ENCODE data around the gene PNLDC1.

Gene PNLDC1

GRCh38 chr6:159762681-159763293 lies 37.3 kb upstream of the PNLDC1 start:
- Mint-ChIP-seq H3K9me3 (no peaks in the 10 kb centered on the region), H3K27me3 (ENCODE audit: low read depth) (no peaks in the 10 kb centered on the region), H3K36me3 (ENCODE audit: low read depth) (peaks cover 59% of the 10 kb centered on the region), H3K4me3 (peak overlapping the region; percentile 95), H3K4me1 (ENCODE audit: low read depth) (peaks cover 52% of the 10 kb centered on the region), H3K27ac (peak overlapping the region; percentile 98)
- peak; percentile 24 for DNase-seq (ENCODE audit: low spot score)

- Mint-ChIP-seq H3K9me3 (no peaks in the 10 kb centered on the region), H3K4me3 (no peak overlapping the region), H3K27me3 (ENCODE audit: low read depth) (no peaks in the 10 kb centered on the region), H3K27ac (no peak overlapping the region), H3K36me3 (ENCODE audit: low read depth) (peaks cover 73% of the 10 kb centered on the region), H3K4me1 (ENCODE audit: low read depth) (peaks cover 36% of the 10 kb centered on the region)
- DNase-seq (ENCODE audit: low spot score): no peak
Measured at GRCh38 chr6:159766906-159767305, 33.2 kb upstream of the PNLDC1 start.

- Mint-ChIP-seq H3K27me3 (ENCODE audit: low read depth) (no peaks in the 10 kb centered on the region), H3K4me3 (no peak overlapping the region), H3K4me1 (ENCODE audit: low read depth) (peaks cover 27% of the 10 kb centered on the region), H3K27ac (no peak overlapping the region), H3K9me3 (no peaks in the 10 kb centered on the region), H3K36me3 (ENCODE audit: low read depth) (peaks cover 74% of the 10 kb centered on the region)
- DNase-seq (ENCODE audit: low spot score): no peak
Measured at GRCh38 chr6:159769470-159769869, 30.6 kb upstream of the PNLDC1 start.

DNA sequence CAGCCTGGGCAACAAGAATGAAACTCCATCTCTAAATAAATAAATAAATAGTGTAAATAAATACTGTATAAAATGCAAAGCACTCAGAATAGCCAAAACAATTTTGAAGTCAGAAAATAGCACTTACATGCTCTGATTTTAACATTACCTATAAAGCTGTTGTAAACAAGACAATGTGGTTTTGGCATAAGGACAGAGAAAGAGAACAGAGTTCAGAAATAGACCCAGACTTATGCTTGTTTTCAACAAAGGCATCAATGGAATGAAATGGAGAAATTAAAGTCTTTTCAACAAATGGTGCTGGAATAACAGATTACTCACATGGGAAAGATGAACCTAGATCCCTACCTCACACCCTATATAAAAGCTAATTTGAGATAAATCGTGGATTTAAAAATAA lies 27.9 kb upstream of the PNLDC1 start:
- Mint-ChIP-seq H3K36me3 (ENCODE audit: low read depth) (peaks cover 72% of the 10 kb centered on the region), H3K27ac (no peak overlapping the region), H3K27me3 (ENCODE audit: low read depth) (no peaks in the 10 kb centered on the region), H3K4me1 (ENCODE audit: low read depth) (peaks cover 11% of the 10 kb centered on the region), H3K9me3 (no peaks in the 10 kb centered on the region), H3K4me3 (no peak overlapping the region)
- no peak for DNase-seq (ENCODE audit: low spot score)

DNA sequence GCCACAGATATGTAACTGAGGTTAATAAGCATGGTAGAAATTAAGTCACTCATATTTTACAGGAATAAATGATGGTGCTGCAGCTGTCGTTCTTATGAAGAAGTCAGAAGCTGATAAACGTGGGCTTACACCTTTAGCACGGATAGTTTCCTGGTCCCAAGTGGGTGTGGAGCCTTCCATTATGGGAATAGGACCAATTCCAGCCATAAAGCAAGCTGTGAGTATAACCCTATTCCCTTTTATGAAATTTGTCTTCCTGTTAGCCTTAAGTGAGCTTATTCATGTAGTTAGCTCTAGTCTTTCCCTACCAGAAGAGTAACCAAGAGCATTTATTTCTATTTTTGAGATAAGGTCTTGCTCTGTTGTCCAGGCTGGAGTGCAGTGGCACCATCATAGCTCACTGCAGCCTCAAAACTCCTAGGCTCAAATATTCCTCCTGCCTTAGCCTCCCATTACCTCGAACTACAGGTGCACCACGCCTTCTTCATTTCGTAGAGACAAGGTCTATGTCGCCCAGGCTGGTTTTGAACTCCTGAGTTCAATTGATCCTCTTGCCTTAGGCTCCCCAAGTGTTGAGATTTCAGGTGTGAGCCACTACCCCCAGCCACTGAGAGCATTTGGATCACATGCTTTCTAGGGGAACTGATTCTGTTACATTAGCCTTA lies 22.7 kb upstream of the PNLDC1 start:
- Mint-ChIP-seq H3K9me3 (no peaks in the 10 kb centered on the region), H3K4me1 (ENCODE audit: low read depth) (peaks cover 12% of the 10 kb centered on the region), H3K36me3 (ENCODE audit: low read depth) (peaks cover 72% of the 10 kb centered on the region), H3K27ac (no peak overlapping the region), H3K27me3 (ENCODE audit: low read depth) (no peaks in the 10 kb centered on the region), H3K4me3 (no peak overlapping the region)
- DNase-seq (ENCODE audit: low spot score): no peak

DNA sequence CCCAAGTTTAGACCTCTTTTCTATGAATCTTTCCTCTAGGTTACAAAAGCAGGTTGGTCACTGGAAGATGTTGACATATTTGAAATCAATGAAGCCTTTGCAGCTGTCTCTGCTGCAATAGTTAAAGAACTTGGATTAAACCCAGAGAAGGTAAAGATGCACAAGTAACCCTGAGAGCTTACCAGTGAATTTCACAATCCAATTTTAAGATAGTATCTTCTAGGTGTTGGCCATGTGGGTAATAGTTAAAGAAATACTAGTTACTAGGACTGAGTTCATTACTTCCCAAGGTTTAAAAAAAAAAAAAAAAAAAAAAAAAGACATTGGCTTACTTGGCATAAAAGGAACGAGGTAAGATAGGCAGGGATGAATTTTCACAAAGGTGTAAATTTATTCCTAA lies 21.9 kb upstream of the PNLDC1 start:
- no peaks in the 10 kb centered on the region for H3K27me3 Mint-ChIP-seq (ENCODE audit: low read depth)
- peaks cover 77% of the 10 kb centered on the region for H3K36me3 Mint-ChIP-seq (ENCODE audit: low read depth)
- H3K27ac Mint-ChIP-seq: no peak overlapping the region
- H3K4me1 Mint-ChIP-seq (ENCODE audit: low read depth): peaks cover 19% of the 10 kb centered on the region
- H3K9me3 Mint-ChIP-seq: no peaks in the 10 kb centered on the region
- H3K4me3 Mint-ChIP-seq: no peak overlapping the region
- no peak for DNase-seq (ENCODE audit: low spot score)

- Mint-ChIP-seq H3K9me3 (no peaks in the 10 kb centered on the region), H3K27ac (peak overlapping the region; percentile 7), H3K4me1 (ENCODE audit: low read depth) (peaks cover 20% of the 10 kb centered on the region), H3K4me3 (no peak overlapping the region), H3K36me3 (ENCODE audit: low read depth) (peaks cover 77% of the 10 kb centered on the region), H3K27me3 (ENCODE audit: low read depth) (no peaks in the 10 kb centered on the region)
- DNase-seq (ENCODE audit: low spot score): no peak
Measured at GRCh38 chr6:159778542-159779103, 21.5 kb upstream of the PNLDC1 start.

- peaks cover 72% of the 10 kb centered on the region for H3K36me3 Mint-ChIP-seq (ENCODE audit: low read depth)
- no peaks in the 10 kb centered on the region for H3K9me3 Mint-ChIP-seq
- peak overlapping the region; percentile 96 for H3K4me3 Mint-ChIP-seq
- peak overlapping the region; percentile 79 for H3K27ac Mint-ChIP-seq
- DNase-seq (ENCODE audit: low spot score): no peak
- H3K4me1 Mint-ChIP-seq (ENCODE audit: low read depth): peaks cover 49% of the 10 kb centered on the region
- H3K27me3 Mint-ChIP-seq (ENCODE audit: low read depth): peaks cover 2% of the 10 kb centered on the region
Measured at GRCh38 chr6:159788276-159788675, 11.8 kb upstream of the PNLDC1 start.

- no peaks in the 10 kb centered on the region for H3K9me3 Mint-ChIP-seq
- H3K36me3 Mint-ChIP-seq (ENCODE audit: low read depth): peaks cover 71% of the 10 kb centered on the region
- H3K27ac Mint-ChIP-seq: peak overlapping the region; percentile 79
- DNase-seq (ENCODE audit: low spot score): peak; percentile 27
- peak overlapping the region; percentile 96 for H3K4me3 Mint-ChIP-seq
- H3K4me1 Mint-ChIP-seq (ENCODE audit: low read depth): peaks cover 48% of the 10 kb centered on the region
- H3K27me3 Mint-ChIP-seq (ENCODE audit: low read depth): peaks cover 2% of the 10 kb centered on the region
Measured at GRCh38 chr6:159788753-159789376, 11.2 kb upstream of the PNLDC1 start.

DNA sequence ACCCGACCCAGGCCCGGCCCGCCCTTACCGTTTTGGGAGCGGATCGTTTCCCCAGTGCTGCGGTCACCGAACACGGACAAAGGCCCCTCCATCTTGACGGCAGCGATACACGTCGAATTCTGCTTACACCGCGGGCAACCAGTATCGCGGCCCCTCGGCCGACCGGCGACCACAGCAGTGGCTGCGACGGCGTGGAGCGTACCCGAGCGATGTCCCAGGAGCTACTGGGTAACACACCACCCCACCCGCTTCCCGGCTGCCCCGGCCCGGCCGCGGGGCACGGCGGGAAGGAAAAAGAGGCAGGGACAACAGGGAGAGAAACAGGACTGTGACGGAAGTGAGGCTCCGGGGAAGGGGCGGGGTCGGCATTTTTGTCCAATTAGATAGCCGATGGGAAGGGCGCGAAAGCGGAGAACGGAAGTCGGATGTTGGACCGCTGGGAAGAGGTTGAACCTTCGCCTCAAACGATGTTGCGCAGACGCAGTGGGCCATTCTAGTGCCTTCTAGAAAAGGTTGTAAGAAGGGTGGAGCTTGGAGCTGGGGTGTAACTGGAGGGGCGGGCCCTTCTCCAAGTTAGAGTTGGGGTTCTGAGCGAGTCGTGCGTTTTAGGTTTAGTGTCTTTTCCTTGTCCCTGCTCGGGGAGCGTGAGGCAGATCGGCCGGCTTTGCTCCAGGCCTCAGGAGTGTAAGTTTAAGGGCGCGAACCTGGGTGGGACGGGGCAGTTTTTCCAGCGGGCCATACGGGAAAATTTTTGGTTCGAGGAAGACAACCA lies 10.5 kb upstream of the PNLDC1 start, which contains the start of gene TCP1:
TSS of gene TCP1 (minus strand) at position 226 of the 772 bp plus-strand sequence. CDS start at position 92, 134 bp downstream.
- H3K4me3 Mint-ChIP-seq: peak within 1 kb of the TSS; percentile 96
- peaks cover 48% of the 10 kb centered on the region for H3K4me1 Mint-ChIP-seq (ENCODE audit: low read depth)
- H3K9me3 Mint-ChIP-seq: no peaks in the 10 kb centered on the region
- peak; percentile 100 for DNase-seq (ENCODE audit: low spot score)
- peaks cover 72% of the 10 kb centered on the region for H3K36me3 Mint-ChIP-seq (ENCODE audit: low read depth)
- peaks cover 2% of the 10 kb centered on the region for H3K27me3 Mint-ChIP-seq (ENCODE audit: low read depth)
- H3K27ac Mint-ChIP-seq: peak within 1 kb of the TSS; percentile 95

DNA sequence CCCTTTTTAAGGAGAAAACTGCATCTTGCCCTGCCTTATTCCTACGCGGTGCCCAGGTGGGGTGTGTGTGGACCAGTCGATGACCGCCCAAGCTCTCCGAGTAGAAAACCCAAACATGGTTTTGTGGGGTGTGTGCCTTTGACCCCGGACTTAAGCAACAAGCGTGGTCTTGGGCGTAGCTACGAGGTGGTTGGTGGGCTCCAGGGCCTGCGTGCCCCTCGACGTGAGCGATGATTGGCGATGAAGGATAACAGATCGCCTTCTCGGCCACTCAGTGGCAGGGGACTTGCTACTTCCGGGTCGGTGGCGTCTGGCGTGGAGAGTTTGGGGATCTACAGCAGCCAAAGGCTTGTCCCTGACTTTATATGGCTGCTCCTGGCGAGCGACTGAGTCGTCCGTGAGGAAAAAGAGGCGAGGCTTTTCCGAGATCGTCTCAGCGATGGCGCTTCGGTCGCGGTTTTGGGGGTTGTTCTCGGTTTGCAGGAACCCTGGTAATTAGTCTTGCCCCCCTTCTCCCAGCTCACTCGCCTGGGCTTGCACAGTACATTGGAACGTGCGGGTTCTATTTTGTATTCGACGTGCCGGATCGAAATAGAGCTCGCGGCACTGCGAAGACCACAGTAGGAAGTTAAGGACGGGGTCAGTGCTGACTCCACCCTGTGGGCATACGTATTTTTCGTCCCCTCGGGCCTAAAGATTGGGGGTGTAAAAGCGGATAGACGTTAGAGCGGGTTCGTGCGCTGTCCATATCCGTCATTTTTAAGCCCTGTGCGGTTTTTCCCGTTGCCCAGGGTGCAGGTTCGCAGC lies 9.7 kb upstream of the PNLDC1 start, which contains the start of gene MRPL18:
TSS of gene MRPL18 (plus strand) at position 319 of the 807 bp plus-strand sequence. CDS start at position 440, 121 bp downstream.
- peak; percentile 89 for DNase-seq (ENCODE audit: low spot score)
- H3K9me3 Mint-ChIP-seq: no peaks in the 10 kb centered on the region
- H3K4me3 Mint-ChIP-seq: peak within 1 kb of the TSS; percentile 96
- peak within 1 kb of the TSS; percentile 95 for H3K27ac Mint-ChIP-seq
- peaks cover 2% of the 10 kb centered on the region for H3K27me3 Mint-ChIP-seq (ENCODE audit: low read depth)
- H3K4me1 Mint-ChIP-seq (ENCODE audit: low read depth): peaks cover 40% of the 10 kb centered on the region
- H3K36me3 Mint-ChIP-seq (ENCODE audit: low read depth): peaks cover 65% of the 10 kb centered on the region

- DNase-seq (ENCODE audit: low spot score): no peak
- Mint-ChIP-seq H3K36me3 (ENCODE audit: low read depth) (peaks cover 59% of the 10 kb centered on the region), H3K4me1 (ENCODE audit: low read depth) (peaks cover 36% of the 10 kb centered on the region), H3K4me3 (peak overlapping the region; percentile 96), H3K27ac (peak overlapping the region; percentile 95), H3K27me3 (ENCODE audit: low read depth) (peaks cover 2% of the 10 kb centered on the region), H3K9me3 (no peaks in the 10 kb centered on the region)
Measured at GRCh38 chr6:159790956-159791598, 9.0 kb upstream of the PNLDC1 start.
